GM18861 (cell line): ENCODE measurements around the gene PAPPA.

Experiments used
- ATAC-seq: cut with Tn5 transposase; IDR thresholded peaks from one replicate; pipeline ENCODE4 v1.9.1; 2021; ENCODE audit not compliant: unreplicated experiment

PAPPA gene, protein sequence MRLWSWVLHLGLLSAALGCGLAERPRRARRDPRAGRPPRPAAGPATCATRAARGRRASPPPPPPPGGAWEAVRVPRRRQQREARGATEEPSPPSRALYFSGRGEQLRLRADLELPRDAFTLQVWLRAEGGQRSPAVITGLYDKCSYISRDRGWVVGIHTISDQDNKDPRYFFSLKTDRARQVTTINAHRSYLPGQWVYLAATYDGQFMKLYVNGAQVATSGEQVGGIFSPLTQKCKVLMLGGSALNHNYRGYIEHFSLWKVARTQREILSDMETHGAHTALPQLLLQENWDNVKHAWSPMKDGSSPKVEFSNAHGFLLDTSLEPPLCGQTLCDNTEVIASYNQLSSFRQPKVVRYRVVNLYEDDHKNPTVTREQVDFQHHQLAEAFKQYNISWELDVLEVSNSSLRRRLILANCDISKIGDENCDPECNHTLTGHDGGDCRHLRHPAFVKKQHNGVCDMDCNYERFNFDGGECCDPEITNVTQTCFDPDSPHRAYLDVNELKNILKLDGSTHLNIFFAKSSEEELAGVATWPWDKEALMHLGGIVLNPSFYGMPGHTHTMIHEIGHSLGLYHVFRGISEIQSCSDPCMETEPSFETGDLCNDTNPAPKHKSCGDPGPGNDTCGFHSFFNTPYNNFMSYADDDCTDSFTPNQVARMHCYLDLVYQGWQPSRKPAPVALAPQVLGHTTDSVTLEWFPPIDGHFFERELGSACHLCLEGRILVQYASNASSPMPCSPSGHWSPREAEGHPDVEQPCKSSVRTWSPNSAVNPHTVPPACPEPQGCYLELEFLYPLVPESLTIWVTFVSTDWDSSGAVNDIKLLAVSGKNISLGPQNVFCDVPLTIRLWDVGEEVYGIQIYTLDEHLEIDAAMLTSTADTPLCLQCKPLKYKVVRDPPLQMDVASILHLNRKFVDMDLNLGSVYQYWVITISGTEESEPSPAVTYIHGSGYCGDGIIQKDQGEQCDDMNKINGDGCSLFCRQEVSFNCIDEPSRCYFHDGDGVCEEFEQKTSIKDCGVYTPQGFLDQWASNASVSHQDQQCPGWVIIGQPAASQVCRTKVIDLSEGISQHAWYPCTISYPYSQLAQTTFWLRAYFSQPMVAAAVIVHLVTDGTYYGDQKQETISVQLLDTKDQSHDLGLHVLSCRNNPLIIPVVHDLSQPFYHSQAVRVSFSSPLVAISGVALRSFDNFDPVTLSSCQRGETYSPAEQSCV (N-terminal part only)

DNA sequence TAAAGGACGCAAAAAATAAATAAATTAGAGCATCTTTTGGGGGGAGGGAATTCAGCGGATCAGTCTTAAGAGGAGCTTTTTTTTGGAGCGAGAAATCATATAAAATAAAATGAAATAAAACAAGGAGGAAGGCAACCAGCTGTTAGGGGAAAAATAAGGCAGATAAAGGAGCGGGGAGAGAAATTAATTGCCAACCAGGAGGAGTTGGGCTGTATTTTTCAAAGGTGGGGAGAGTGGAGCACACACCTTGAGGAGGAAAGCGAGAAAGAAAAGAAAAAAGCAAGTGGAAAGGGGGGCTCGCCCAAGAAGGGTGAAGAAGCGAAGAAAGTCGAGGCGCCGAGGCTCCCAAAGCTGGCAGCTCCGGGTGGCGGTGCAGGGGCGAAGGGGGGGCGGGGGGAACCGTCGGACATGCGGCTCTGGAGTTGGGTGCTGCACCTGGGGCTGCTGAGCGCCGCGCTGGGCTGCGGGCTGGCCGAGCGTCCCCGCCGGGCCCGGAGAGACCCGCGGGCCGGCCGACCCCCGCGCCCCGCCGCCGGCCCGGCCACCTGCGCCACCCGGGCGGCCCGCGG, at the start of gene PAPPA:
PAPPA (plus strand) TSS at position 27 of the 569 bp plus-strand sequence; CDS start at position 409, 382 bp downstream.
- ATAC-seq: no peak

- ATAC-seq: no peak
Measured at GRCh38 chr9:116103976-116104820, 49.4 kb upstream of the PAPPA start.

DNA sequence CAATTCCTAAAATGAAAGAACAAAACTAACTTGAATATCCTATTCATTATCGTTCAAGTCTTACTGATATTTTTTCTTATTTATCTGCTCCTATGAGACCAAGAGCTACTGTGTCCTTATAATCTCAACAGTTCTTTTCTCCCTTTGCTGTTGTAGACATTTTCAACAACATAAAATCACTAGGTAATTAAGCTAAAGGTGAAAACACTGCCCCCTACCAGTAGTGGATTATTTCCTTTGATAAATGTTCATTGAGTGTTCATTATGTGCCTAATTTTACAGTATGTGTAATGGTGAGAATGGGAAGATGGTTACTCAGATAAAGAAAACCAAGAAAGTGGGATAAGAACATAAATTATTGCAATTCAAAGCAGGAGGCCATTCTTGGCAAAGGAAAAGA, 41.4 kb upstream of the PAPPA start:
- no peak for ATAC-seq

DNA sequence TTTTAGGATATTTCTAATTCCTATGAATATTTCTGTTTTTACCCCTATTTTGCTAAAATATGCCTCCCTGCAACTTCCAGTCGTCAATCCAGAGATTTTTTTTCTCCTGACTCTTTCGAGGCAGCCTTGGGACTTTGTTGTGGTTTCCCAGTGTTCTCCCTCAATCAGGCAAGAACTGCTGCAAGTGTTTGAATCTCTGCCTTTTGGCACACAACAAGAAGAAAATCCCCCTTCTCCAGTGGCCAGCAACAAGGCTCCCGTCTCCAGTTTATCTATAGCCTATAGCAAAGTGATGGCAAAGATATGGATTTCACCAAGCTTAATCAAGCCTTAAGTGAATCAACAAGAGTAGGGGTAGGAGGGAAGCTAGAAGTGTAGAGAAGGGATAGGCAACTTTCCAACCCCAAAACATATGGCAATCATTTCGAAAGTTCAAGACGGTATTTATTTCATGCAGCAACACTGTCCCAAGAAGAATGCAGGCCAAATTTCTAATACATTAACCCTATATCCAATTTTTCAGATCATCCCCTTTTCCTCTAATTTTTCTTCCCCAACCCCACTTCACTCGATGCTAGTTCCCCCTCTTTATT, 37.7 kb upstream of the PAPPA start:
- no peak for ATAC-seq

DNA sequence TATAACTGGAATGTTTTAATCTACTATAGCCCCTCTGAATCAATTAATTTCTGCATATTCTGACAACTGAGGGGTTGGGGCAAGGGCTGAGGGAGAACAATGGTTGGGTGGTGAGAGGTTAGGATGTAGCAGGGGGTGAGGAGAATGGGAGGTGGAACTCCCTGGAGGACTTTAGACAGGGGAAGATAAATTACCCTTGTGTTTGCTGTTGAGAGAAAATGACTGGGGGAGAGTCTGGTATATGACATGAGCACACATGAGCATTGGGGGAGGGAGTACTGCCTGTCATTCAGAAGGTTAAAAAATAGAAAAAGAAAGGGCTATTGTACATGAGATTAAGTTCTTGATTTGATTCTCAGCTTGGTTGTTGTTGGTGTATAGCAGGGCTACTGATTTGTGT, 37.2 kb upstream of the PAPPA start:
- no peak for ATAC-seq

DNA sequence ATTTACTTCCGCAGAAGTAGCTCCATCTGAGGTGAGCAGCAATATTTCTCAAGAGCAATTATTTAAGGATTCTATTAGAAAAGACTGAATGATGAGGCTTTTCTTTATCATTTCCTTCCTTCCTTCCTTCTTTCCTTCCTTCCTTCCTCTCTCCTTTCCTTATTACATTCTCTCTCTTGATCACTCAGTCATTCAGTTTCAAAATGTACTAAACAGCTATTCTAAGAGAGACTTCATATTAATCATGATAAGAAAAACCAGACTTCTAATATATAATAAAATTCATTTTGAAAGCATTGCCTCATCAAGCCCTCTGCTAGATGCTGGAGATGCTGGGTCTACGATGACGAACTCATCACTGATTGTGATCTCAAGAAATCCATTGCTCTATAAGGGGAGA, 30.4 kb upstream of the PAPPA start:
- no peak for ATAC-seq

DNA sequence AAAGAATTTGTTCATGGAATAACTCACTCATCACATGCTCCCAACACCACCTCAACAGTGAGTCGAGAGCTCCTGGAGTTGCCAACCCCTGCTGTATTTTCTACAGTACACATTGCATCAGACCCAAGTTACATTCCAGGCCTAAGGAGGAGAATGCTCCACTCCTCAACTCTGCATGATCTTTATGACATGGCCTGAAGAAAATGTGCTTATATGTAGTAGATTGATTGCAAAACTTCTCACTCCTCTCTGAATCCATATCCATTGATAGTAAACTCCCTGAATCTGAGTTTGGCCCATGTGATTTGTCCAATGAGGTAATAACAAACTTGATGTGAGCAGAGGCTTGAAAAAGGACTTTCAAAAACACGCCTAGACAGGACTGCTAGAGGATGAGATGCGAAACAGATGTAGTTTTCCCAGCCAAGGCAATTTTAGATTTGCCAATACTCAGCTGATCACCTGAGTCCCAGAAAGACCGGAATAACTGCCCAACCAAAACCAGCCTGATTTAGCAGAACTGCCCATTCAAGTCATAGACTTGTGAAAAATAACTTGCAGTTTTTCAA, 29.0 kb upstream of the PAPPA start:
- ATAC-seq: no peak

GRCh38 chr9:116133163-116133562, 20.4 kb upstream of the PAPPA start:
- ATAC-seq: no peak

DNA sequence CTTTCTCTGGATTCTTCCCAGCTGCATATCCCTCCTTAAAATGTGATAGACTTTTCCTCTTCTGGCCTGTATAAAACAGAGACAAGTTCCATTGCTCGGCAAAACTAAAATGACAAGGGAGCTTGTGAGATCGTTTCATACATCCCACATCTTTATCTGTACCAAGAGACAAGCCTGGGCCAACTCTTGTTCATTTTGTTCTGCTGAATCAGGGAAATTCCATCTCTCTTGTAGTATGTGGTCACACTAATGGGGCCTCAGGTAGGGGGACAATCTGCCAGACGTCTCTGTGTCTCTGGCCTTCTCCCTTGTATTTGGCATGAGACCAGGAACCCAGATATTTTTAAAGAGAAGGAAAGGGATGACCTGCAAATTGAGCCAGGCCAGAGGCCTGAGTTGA, 18.6 kb upstream of the PAPPA start:
- ATAC-seq: no peak

DNA sequence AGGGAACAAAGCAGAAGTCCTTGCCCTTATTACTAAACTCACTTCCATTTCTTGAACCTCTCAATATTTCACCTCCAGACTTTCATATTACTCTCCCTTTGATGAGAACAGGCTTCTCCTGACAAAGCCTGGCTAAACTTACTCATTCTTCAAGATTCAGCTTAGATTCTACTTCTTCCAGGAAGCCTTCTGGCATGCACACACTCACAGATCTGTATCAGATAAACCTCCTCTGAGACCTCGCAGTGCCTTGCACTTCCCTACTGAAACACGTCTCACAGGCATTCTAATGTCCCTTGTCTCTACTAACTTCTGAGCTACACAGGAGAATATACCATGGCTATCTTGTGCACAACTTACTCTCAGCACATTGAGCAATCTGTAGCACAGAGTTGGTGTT, 16.6 kb upstream of the PAPPA start:
- no peak for ATAC-seq

GRCh38 chr9:116137581-116137980, 16.0 kb upstream of the PAPPA start:
- ATAC-seq: no peak

GRCh38 chr9:116141864-116142561, 11.6 kb upstream of the PAPPA start:
- no peak for ATAC-seq

- no peak for ATAC-seq
Measured at GRCh38 chr9:116142706-116143492, 10.7 kb upstream of the PAPPA start.

DNA sequence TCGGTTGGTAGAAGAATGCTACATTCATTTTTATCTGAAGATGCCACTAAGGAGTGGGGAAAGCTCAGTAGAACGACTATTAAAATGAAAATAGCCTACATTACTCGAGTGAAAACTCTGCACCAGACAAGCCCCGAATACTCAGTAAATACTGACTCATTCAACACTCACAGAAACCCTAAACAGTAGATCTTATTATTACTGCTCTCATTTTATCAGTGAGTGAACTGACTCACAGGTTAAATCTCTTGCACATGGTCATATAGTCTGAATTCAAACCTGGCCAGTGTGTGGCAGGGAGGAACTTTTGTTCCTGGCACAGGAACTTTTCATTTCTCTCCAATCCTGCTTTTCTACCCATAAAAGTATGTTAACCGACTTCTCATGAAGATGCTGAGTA, 9.6 kb upstream of the PAPPA start:
- ATAC-seq: no peak

DNA sequence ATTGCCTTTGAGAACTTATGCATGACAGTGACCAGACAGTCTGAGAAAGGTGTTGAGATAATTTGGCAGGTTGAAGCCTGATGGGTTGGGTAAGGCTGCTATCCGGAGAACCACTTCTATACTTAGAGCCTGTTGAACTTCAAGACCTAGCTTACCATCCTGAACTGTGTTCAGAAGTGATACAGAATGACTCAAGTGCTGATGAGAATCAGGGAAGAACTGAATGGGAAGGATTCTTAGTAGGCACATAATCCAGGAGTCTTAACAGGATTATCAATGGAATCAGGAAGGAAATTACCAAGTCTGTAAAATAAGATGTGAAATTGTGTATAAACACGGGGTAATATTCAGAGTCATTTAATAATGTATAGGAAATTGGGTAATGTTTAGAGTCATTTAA, 9.0 kb upstream of the PAPPA start:
- no peak for ATAC-seq

- ATAC-seq: no peak
Measured at GRCh38 chr9:116145036-116145435, 8.6 kb upstream of the PAPPA start.

GRCh38 chr9:116147821-116148220, 5.8 kb upstream of the PAPPA start:
- no peak for ATAC-seq

DNA sequence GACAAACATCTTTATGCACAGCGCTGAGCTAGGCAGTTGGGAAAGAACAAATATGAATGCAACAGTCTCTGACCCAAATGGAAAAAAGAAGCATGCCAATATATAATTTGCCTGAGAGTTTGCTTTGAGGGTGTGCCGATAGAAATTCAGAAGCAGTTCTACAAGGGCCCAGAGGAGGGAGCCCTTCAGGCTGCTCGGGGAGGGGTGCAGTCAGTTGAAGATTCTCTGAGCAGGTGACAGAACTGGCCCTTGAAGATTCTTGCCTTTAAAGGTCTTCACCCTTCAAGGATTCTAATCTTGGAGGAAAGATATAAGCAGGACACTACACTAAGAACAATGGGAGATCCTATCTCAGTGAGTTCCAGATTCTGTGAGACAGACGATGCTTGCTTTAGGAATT, 3.7 kb upstream of the PAPPA start:
- ATAC-seq: peak; percentile 54
